Astrocyte of the hippocampus (primary cell): ENCODE results near the gene RSPH9.
"Not testable (repeated sequence)": the region's sequence is repeated elsewhere in the genome, so short reads cannot be mapped to it uniquely, and the experiment has no call there.

Source experiments
- DNase-seq: peaks from one replicate; pipeline ENCODE4 v3.0.0; 2011; ENCODE audit warnings: low read depth, low spot score

Gene RSPH9

GRCh38 chr6:43629104-43629504, 15.7 kb upstream of the RSPH9 start, which contains the start of gene GTPBP2:
TSS of gene GTPBP2 (minus strand) at chr6:43629264. CDS start at chr6:43629162, 102 bp downstream.
- DNase-seq: peak; percentile 100

DNA sequence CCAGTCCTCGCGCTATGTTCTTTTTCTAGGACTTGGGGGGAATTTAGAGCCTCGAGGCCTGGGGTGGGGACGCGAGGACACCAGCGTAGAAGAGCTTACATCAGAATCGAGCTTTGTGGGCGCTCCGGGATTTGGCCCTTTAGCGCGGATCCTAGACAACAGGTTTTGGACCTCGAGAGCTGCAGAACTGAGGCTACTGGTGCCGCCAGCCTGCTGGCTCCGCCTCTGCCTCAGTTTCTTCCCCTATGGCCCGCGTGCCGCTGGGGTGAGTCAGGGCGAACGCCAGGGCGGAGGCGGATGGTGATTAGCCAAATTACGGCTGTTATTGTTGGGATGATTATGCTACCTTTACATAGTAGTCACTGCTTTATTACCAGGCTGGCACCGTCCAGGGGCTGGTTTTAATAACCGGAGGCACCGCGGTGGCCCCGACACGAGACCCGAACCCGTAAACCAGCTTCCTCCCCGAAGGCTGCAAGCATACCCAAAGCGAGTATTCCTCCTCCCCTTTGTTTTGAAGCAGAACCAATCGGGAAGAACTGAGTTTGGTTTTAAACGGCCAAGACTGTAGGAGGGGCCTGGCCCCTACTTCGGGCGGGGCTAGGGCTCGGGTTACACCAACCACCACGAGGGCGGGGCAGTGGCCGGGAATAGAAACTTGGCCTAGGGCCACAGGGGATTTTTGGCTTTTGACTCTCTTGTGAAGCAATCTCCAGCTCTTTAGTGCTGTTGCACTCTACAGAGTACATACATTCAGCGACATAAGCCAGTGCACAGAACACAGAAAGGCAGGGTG, 15.1 kb upstream of the RSPH9 start:
- peak; percentile 98 for DNase-seq

DNA sequence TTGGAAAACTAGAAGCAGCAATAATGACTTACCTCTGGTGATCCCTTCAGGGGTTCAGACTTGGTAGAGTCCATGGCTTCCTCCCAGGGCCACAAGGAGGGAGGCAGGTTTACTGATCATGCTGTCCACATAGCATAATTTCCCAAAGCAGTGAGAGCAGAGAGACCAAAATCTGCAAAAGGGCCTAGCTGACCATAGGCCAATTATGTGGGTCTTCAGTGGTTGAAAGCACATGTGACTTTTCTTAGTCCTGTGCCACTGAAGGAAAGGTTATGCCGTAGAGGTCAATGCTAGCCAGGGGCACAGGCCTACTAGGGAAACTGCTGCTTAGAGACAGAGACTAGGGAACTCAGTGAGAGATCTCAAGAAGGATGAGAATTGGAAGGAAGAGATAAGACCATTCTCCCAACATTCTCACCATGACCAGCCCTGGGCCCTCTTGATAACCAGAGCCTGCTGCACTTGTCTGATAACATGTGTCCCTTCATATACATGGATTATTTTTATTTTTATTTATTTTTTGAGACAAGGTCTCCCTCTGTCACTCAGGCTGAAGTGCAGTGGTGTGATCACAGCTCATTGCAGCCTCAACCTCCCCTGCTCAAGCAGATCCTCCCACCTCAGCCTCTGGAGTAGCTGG, 13.7 kb upstream of the RSPH9 start:
- DNase-seq: no peak

GRCh38 chr6:43633002-43633401, 11.8 kb upstream of the RSPH9 start:
- not testable (repeated sequence) for DNase-seq

GRCh38 chr6:43634702-43635303, 10.0 kb upstream of the RSPH9 start:
- DNase-seq: no peak

GRCh38 chr6:43635387-43636307, 9.2 kb upstream of the RSPH9 start, which contains the start of gene MAD2L1BP:
TSS of gene MAD2L1BP (plus strand) at chr6:43635840. CDS start at chr6:43635876, 36 bp downstream.
- peak; percentile 88 for DNase-seq

DNA sequence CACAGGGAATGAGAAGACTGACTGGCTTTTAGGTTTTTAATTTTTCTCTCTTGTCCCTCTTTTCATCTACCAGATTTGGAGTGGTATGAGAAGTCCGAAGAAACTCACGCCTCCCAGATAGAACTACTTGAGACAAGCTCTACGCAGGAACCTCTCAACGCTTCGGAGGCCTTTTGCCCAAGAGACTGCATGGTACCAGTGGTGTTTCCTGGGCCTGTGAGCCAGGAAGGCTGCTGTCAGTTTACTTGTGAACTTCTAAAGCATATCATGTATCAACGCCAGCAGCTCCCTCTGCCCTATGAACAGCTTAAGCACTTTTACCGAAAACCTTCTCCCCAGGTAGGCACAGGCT, 8.6 kb upstream of the RSPH9 start:
- DNase-seq: no peak

DNA sequence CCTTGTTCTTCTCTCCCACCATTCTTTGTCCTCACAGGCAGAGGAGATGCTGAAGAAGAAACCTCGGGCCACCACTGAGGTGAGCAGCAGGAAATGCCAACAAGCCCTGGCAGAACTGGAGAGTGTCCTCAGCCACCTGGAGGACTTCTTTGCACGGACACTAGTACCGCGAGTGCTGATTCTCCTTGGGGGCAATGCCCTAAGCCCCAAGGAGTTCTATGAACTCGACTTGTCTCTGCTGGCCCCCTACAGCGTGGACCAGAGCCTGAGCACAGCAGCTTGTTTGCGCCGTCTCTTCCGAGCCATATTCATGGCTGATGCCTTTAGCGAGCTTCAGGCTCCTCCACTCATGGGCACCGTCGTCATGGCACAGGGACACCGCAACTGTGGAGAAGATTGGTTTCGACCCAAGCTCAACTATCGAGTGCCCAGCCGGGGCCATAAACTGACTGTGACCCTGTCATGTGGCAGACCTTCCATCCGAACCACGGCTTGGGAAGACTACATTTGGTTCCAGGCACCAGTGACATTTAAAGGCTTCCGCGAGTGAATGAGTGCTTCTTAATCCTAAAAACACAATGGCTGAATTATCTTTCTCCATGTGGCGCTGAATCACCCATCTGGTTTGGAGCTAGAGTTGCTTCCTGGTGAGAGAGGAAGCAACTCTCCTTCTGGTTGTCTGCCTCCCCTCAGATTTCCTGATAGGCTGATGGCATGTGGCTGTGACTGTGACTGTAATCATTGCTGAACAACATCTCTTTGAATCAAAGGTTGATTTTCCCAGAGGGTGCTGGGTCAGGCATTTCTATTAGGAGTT, 4.6 kb upstream of the RSPH9 start:
- DNase-seq: no peak

- DNase-seq: no peak
Measured at GRCh38 chr6:43645613-43645964, 753 bp downstream of the RSPH9 start.

DNA sequence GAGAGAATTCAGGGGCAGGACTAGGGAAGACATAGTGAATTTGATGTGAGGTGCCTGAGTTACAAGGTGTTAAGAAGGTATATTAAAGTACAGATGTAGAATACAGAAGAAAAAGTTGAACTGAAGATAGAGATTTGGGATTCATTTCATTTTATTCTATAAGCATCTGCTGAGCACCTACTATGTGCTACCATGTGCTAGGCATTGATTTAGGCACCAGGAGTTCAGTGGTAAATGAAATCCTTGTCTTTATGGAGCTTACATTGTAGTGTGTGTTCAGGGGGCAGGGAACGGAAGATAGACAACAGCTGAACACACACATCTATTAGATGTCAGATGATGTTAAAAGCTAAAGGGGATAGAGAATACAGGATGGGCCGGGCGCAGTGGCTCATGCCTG, 2.8 kb downstream of the RSPH9 start:
- no peak for DNase-seq

DNA sequence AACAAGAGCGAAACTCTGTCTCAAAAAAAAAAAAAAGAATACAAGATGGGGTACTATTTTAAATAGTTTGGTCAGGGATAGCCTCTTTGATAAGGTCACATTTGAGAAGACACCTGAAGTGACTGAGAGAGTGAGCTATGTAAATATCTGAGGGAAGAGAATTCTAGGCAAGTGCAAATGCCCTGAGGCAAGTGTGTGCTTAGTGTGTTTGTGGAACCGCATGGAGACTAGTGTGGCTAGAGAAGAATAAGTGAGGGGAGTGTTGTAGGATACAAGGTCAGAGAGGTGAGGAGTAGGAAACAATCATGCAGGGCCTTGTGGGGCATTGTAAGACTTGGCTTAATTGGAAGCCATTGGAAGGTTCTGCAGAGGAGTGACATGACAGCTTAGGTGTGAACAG, 3.4 kb downstream of the RSPH9 start:
- no peak for DNase-seq

DNA sequence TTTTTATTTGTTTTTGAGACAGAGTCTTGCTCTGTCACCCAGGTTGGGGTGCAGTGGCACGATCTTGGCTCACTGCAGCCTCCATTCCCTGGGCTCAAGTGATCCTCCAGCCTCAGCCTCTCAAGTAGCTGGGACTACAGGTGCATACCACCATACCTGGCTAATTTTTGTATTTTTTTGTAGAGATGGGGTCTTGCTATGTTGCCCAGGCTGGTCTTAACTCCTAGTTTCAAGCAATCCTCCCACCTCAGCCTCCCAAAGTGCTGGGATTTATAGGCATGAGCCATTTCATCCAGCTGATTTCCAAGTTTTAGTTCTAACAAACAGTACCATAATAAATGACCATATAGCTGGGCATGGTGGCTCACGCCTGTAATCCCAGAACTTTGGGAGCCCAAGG, 8.0 kb downstream of the RSPH9 start:
- DNase-seq: not testable (repeated sequence)

GRCh38 chr6:43657221-43657802, 12.5 kb downstream of the RSPH9 start:
- DNase-seq: no peak

DNA sequence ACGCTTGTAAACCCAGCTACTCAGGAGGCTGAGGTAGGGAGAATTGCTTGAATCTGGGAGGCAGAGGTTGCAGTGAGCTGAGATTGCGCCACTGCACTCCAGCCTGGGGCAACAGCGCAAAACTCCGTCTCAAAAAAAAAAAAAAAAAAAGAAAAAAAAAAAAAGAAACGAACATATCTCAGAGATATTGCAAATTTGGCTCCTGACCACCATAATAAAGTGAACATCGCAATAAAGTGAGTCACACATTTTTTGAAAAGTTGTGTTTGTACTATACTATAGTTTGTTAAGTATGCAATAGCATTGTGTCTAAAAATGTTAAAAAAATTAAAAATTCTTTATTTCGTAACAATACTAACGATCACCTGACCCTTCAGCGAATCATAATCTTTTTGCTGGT, 13.3 kb downstream of the RSPH9 start:
- no peak for DNase-seq

DNA sequence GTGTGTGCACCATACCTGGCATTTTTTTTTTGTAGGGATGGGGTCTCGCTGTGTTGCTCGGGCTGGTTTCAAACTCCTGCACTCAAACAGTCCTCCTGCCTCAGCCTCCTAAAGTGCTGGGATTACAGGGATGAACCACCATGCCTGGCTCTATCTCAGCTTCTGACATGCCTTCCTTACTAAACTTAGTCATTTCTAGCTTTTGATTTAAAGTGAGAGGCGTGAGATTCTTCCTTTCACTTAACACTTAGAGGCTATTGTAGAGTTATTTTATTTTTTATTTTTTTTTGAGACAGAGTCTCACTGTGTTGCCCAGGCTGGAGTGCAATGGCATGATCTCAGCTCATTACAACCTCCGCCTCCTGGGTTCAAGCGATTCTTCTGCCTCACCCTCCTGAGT, 18.1 kb downstream of the RSPH9 start:
- DNase-seq: not testable (repeated sequence)

- DNase-seq: peak; percentile 46
Measured at GRCh38 chr6:43665376-43665775, 20.5 kb downstream of the RSPH9 start.

- no peak for DNase-seq
Measured at GRCh38 chr6:43666196-43666920, 21.5 kb downstream of the RSPH9 start.

GRCh38 chr6:43667245-43668150, 22.7 kb downstream of the RSPH9 start:
- peak; percentile 89 for DNase-seq
